Epidermal melanocyte (primary cell): ENCODE data around the gene CHD9.

Experiments
- DNase-seq: peaks from one replicate; pipeline ENCODE4 v3.0.0; 2011; ENCODE audit warnings: low spot score; ENCODE audit not compliant: insufficient read length

The CHD9 gene

DNA sequence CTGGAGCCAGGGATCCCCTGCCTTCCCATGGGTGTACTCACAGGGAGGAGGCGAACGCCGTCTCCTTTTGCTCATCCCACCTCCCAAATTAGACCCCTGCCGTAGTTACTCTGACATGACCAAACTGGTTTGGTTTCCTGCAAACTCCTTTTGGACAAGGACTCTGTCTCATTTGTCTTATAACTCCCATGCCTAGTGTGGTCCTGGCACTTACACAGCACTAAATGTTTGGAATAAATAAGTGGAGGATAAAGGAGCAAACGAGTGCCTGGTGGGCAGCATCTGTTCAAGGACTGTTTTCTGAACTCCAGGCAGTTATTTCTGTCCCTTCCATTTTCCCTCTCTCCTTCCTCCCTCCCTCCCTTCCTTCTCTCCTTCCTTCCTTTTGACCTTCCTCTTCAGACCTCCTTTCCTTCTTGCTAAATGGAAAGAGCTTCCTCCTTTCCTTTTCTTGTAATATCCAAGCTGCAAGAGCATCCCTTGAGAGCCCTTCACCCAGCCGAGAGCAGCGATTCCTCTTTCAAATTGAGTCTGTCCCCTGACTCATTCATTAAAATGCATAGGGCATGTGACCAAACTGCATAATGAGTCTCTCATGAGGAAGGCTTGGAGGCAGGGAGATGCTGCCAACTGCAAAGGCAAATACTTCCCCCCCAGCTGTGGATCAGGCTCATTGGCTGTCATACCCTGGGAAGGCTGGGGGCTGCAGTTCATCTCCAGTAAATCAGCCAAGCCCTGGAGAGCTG, 36.8 kb downstream of the CHD9 start:
- DNase-seq = peak; percentile 61

DNA sequence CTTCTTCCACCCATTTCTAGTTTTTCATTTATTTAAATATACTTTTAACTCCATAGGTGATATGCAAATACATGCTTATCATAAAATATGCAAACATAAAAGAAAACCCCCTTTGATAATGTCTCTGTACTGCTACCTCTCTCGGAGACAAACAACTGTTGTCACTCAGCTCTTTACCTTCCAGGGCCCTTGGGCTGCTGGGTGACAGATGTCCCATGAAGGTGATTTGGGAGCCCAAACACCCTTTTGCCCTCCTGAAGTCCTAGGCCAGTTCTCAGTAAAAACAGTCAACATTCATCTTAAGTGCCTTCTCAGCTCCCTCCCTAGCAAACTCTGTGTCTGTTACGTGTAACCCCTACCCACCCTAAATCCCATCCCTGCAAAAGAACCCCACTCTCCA, 37.5 kb downstream of the CHD9 start:
- DNase-seq = no peak

DNA sequence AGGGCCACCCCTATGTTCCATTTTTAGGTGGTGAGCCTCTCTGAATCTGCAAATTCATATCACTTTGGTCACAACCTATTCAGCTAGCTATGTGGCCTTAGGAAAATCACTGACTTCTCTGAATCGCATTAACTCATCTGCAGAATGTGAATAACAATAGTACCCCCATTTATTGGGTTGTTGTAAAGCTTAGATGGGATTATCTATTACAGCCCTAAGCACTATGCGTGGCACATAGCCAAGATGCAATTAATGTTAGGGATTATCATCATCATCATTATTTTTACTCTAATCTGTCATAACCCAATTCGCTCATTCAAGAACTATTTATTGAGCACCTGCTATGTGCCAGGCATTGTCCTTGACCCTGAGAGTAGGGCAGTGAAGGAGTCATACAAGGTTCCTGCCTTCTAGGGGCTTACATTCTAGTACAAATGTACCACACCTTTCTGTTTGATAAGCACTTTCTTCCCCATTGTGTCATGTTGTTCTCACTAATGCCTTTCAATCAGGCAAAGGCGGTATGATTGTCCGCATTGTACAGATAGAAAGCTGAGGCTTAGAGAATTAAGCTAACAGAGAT, 38.5 kb downstream of the CHD9 start:
- DNase-seq = no peak

DNA sequence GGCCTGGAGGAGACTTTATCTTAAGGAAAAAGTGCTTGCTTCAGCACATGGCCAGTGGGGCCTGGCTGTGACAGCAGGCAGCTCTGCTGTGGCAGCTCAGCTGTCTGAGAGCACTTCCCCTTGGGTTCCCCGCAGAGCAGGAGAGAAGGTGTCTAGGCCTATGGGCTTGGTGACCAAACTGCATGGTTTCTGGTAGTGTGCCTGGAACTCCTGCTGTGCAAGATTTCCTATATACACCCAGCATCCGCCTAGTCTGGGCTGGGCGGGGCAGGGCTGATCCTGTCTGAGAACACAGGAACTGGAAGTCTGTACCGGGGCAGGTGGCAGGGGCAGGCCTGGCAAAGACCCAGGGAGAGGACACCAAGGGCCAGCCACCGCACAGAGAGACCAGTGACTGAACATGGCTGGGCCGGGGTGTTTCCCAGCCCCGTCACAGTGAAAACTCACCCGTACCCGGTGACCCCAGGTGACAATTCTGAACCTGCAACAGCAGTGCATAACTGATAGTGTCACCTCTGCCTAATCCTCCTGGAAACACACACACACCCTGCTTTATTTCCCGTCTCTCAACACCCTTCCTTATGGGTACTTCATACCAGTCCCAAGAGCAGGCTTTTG, 39.3 kb downstream of the CHD9 start:
- no peak for DNase-seq

DNA sequence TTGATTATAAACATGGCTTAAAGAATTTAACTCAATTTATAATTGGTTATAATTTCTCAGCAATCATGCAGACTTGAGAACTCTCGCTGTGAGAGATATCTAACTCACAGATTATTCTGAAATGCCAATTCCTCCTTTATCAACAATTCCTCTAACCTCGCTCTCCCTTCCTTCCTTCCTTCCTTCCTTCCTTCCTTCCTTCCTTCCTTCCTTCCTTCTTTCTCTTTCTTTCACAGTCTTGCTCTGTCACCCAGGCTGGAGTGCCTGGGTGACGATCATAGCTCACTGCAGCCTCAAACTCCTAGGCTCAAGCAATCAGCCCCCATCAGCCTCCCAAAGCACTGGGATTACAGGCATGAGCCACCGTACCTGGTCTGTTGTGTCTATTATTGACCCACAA, 42.4 kb downstream of the CHD9 start:
- no peak for DNase-seq

DNA sequence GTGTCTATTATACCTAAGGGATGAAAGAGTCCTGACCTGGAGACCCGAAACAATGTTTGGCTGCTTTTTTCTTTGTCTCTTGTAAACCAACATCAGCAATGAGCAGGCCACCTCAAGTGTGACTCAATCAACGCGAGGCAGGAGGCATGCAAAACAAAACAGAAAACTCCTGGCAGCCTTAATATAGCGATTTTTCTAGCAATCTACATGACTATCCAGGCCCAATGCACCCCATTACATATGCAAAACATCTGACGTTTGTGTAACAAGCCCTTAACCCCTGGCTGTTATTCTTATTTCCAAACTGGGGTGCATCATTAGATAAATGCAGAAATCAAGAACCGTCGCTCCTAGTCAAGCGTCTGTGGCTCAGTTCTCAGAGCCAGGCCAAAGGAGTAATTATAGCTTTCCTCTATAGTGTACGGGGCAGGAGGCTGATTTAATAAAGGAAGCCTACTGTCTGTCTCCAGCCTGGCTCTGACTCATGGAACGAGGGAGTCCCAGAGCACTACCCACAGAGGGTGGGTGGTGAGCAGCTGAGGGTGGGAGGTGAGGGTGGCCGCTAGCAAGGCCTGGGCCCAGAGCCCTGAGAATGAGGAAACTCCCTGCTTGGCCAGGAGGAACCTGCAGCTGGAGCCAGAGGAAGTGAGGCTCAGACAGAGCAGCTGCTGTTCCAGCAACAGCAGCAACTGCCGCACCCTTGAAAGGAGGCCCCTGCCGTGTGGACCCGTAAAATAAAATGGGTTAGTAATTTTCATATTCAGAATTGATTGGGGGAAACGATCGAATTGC, 43.9 kb downstream of the CHD9 start:
- DNase-seq = no peak

DNA sequence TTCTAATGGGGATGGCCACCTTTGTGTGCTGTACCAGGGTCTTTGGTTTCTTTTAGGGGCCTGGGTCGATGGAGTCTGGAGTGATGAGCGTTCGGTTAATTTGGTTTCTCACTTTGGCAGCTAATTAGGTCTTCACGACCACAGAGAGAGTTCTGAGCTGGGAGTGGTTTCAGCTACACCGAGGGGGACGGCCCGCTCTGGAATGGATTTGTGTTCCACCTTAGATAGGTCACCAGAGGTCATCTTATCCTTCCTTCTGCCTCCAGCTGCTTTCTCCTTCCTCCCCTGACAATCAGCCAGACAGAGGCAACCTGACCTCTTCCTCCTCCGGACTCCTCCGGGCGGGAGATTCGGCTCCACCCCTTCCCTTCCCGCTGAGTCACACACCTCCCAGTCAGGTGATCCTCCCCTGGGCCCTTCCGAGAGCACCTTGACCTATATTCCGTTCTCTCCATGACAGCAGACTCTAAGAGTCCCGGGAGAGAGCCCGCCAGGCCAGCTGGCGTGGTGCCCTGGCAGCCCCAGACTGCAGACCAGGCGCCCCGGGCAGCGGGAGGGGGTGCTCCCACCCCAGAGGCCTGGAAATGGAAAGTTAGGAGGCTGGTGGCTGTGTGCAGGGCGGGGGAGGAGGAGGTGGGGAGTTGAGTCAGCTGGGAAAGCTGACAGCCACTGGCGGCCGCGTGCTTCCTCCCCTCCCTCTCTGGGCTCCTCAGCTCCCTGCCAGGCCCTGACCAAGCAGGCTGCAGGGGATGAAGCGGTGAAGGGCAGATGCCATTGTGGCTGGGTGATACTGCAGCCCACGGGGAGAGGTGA, 44.7 kb downstream of the CHD9 start:
- DNase-seq = peak; percentile 42

DNA sequence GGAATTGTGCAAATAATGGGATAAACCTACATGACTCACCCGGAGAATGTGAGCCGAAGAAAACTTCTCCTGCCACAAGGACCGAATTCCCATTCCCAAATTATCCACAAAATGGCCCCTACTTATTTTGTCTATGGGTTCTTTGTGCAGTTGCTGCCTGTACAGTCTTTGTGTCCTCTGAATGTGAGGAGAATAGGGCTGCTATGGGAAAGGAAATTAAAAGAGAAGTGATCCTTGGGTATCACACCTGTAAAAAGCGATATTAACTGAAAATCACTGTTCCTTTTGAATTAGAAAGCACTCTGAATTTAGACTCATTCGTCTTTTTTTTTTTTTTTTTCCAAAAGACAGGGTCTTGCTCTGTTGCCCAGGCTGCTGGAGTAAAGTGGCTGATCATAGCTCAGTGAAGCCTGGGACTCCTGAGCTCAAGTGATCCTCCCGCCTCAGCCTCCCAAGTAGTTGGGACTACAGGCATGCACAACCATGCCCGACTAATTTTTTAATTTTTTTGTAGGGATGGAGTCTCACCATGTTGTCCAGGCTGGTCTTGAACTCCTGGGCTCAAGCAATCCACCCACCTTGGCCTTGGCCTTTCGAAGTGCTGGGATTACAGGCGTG, 45.4 kb downstream of the CHD9 start:
- DNase-seq = no peak

DNA sequence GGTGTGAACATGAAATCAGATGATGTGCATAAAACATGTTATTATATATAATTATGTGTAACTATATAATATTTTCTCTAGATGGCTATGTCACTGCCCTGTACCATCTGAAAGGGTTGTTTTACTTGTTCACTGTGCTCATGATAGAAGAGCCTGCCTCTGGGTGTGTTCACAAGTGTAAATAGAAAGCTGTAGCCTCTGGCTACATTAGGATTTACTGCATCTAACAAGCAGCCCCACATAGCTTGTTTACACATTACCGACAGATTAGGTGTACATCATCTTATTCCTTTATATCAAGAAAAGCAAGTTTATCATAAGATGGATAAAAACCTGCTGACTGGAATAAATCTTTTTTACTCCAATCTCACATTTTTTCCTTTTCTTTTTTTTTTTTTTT, 46.1 kb downstream of the CHD9 start:
- DNase-seq = no peak

DNA sequence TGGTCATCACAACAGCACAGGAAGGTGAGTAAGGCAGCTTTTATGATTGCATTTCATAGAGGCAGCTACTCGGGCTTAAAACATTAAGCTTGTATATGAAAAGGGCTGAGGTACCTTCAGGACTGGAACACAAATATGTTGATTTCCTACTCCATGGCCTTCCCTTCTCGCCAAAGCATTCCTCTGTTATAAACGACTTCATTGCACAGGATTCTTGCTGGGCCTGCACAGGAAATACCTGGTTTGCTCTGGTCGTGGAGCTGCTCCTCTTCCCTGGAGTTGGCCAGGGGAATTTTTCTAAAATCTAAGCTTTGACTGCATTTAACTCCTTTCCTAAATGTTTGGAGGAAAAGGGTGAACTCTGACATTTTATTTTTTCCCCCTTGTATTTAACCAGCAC, 49.0 kb downstream of the CHD9 start:
- no peak for DNase-seq

DNA sequence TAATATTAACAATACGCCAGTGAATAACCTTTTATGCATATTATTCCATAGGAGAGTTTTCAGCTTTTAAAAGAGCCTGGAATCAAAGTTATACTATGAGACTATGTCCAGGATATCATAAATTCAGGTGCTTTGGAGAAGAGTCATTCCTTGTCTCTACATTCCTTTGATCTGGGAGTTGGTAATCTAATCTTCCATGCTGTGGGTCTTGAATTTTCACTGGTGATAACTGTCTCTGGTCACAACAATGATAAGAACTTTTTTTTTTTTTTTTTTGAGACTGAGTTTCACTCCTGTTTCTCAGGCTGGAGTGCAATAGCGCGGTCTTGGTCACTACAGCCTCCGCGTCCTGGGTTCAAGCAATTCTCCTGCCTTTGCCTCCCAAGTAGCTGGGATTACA, 50.8 kb downstream of the CHD9 start:
- DNase-seq = no peak

DNA sequence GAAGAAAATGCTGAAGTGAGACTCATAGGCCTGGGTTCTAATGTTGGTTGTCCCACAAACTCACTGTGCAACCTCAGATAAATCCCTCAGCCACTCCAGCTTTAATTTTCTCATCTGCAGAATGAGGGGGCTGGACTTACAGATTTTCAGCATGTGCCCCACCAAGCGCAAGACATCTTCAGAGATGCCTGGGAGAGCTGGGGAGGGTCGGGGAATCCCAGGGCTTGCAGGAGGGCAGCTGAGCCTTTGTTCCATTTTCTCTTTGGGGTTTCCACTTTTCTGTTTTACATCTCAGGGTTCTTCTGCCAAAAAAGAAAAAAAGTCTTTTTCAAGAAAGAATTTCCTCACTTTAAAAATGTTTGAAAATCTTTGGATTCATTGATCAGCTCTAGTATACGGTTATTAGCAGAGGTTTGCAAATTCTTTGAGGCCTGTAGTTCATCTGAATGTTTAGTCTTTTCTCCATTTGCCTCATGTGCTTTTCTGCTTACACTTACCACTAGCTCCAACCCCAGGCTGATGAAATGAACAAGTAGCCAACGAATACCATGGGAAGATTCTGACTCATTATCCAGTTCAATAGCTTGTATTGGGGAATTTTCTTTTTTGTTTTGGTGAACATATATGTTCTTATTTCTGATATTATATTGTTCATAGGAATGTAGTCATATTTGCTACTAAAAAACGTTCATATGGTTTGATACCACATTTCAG, 56.4 kb downstream of the CHD9 start:
- no peak for DNase-seq

DNA sequence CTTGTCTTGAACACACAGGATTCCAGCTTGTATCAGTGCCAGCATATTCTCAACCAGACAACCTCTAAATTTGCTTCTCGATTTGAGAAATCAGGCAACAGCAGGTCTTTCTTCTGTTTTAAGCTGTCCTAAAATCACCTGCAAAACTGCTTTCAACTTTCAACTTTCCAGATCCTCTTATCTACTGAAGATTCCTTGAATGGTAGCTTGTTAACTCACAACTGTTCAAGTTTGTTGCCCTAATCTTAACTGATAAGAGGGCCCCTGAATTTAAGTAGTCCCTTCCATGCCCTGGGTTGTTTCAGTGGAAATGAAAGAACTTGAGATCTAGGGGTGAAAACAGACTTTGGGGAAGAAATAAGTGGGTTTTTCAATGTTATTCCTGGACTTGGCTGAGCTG, 57.2 kb downstream of the CHD9 start:
- DNase-seq = no peak

DNA sequence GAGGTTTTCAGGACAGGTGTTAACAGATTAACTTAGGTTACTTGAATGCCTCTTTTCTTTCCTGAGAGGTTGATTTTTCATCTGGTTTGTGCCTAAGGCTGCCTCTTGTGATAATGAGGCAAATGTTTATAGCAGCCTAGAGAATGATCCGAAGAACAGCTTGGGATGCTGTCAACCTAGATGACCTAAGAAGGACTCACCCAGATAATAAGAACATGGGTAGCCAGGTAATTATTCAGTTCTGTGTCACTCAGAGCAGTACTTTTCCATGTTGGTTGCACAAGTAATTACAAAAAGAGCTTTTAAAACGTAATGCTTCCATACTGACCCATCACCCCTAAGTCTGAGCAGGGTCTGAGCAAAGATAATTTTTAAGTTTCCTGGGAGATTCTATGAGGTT, 60.3 kb downstream of the CHD9 start:
- no peak for DNase-seq

DNA sequence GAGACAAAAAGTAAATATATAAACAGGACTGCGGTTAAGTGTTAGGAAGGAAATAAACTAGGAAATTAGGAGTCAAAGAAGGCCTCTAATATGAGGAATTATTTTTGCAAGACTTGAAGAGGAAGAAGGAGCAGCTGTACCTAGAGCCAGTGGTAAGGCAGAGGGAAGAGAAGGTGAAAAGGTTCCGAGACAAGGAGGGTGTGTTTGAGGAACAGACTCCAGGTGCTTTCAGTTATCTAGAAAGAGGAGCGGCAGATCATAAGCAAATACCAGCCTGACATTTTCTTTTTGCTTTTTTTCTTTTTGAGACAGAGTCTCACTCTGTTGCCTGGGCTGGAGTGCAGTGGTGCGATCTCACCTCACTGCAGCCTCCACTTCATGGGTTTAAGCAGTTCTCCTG, 61.0 kb downstream of the CHD9 start:
- DNase-seq = no peak

DNA sequence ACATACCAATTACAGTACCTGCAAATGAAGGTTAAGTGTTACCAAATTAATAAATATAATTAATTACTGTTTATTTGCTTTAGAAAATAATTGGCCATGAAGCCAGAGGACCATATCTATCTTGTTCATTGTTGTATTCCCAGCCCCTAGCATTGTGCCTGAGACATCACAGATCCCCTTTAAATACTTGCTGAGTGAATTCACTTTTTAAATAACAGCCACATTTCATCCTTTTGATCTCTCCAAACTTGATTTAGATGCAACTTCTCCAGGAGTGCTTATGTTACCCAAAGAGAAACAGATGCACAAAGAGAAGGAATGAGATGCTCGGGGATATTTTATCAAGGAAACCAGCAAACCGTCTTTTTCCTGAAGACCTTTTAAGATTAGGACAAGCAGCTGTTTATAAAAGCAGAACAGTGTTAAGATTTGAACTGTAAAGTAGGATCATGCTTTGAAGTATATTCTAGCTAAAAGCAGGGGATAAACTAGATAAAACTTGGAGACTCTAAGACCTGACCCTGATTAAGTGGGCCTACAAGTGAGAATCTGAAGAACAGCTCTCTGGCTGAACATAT, 66.3 kb downstream of the CHD9 start:
- DNase-seq = no peak

DNA sequence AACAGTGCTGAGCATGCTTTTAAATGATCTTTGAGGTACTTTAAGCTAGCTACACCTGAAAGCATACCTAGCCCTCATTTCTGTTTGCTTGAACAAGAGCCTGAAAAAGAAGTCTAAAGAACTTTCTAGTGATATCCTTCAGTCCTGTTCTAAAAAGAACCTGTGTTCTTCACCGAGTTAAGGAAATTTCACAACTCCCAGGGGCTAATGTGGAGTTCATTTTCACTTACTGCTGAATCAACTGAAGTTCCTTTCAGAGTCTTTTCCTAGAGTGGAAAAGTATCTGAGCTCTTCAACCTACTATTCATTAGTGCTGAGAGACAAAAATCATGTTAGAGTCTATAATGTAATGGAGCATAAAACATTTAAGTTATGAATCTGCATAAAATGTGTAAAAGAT, 66.9 kb downstream of the CHD9 start:
- no peak for DNase-seq

DNA sequence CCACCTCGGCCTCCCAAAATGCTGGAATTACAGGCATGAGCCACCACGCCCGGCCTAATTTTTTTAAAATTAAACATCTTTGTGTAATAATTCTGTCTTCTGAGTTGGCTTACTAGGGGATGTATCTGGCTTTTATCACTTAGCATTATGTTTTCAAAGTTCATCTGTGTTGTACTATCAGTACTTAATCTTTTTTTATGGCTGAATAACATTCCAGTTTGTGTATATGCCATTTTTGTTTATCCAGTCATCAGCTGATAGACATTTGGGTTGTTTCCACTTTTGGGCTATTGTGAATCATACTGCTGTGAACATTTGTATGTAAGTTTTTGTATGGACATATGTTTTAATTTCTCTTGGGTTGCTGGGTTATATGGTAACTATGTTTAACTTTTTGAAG, 69.0 kb downstream of the CHD9 start:
- no peak for DNase-seq

DNA sequence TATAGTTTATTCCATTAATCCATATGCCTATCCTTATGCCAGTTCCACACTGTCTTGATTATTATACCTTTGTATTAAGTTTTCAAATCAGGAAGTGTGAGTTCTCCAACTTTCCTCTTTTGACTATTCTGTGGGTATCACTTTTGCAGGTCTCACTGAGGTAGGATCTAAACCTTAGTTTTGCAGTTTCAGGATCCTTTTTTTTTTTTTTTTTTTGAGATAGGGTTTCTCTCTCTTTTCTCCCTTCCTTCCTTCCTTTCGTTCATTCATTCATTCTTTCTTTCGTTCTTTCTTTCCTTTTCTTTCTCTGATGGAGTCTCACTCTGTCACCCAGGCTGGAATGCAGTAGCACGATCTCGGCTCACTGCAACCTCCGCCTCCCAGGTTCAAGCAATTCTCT, 71.6 kb downstream of the CHD9 start:
- DNase-seq = no peak
